K562 (cell line): ENCODE data around the gene ST6GALNAC1. TPM values are rescaled to one million over a fixed set of nuclear protein-coding genes. Genes with fewer than 3 reads are reported as not detected.

Experiments used
- EP400 ChIP-seq: fragments of 450-650 bp; IDR thresholded peaks from 2 replicates; pipeline ENCODE4 v1.6.1; 2017; ENCODE audit warnings: antibody characterized with exemption, mild to moderate bottlenecking, moderate library complexity
- ETV1 ChIP-seq: fragments of 450-650 bp; conservative IDR thresholded peaks from 2 replicates; pipeline ENCODE4 v1.6.1; 2016; ENCODE audit warnings: missing genetic modification characterization, control low read depth, low read depth, missing compliant biosample characterization
- FOXK2 ChIP-seq, 2 experiments: fragments of 450-650 bp; IDR thresholded peaks in 1 of 2; conservative IDR thresholded peaks in 1 of 2; 2 replicates each; pipeline ENCODE4 v1.6.1; 2016; ENCODE audit warnings: low read depth in 2 of 2, mild to moderate bottlenecking in 1 of 2
- GABPA ChIP-seq: fragments of 200-800 bp; sonication (Bioruptor generic); conservative IDR thresholded peaks from 2 replicates; pipeline ENCODE4 v1.6.1; 2016; ENCODE audit warnings: low read depth, missing genetic modification characterization, missing compliant biosample characterization
- GTF2F1 ChIP-seq: IDR thresholded peaks from 2 replicates; pipeline ENCODE4 v1.6.1; 2011; ENCODE audit warnings: low read depth, low read length, improper control_type of control experiment
- KDM5B ChIP-seq: fragments of 200-600 bp; sonication (generic); IDR thresholded peaks from 2 replicates; pipeline ENCODE4 v1.6.1; 2012; ENCODE audit warnings: low read depth, mild to moderate bottlenecking, moderate library complexity, low read length, control low read depth, inconsistent platforms; ENCODE audit not compliant: insufficient replicate concordance
- MAZ ChIP-seq, 2 experiments: fragments of 450-650 bp in 1 of 2; sonication (generic) in 1 of 2; formaldehyde crosslinking; IDR thresholded peaks in 1 of 2; conservative IDR thresholded peaks in 1 of 2; 2 replicates each; pipeline versions ENCODE4 v1.4.0 to v1.5.0; 2020; ENCODE audit warnings: mild to moderate bottlenecking in 1 of 2, missing genetic modification reagents in 1 of 2
- MLLT1 ChIP-seq, 2 experiments: fragments of 450-650 bp; IDR thresholded peaks; 2 replicates each; pipeline ENCODE4 v1.6.1; 2016
- NFXL1 ChIP-seq: fragments of 450-650 bp; formaldehyde crosslinking; IDR thresholded peaks from 2 replicates; pipeline ENCODE4 v1.4.0; 2021; ENCODE audit warnings: mild to moderate bottlenecking
- NR2C2 ChIP-seq, 2 experiments: fragments of 200-800 bp in 1 of 2; sonication (Bioruptor generic) in 1 of 2; sonication (generic) in 1 of 2; formaldehyde crosslinking in 1 of 2; IDR thresholded peaks; 2 replicates each; pipeline versions ENCODE4 v1.6.1 to v1.8.0; 2016 to 2022; ENCODE audit warnings: mild to moderate bottlenecking in 1 of 2, missing compliant biosample characterization in 1 of 2, missing genetic modification characterization in 1 of 2, missing genetic modification reagents in 1 of 2
- PHF20 ChIP-seq: fragments of 450-650 bp; IDR thresholded peaks from 2 replicates; pipeline ENCODE4 v1.6.1; 2018; ENCODE audit not compliant: partially characterized antibody
- PHTF2 ChIP-seq: fragments of 250-450 bp; sonication (Bioruptor Pico); IDR thresholded peaks from 2 replicates; pipeline ENCODE4 v1.5.0; 2021; ENCODE audit warnings: mild to moderate bottlenecking
- POLR2H ChIP-seq: IDR thresholded peaks from 2 replicates; pipeline ENCODE4 v1.6.1; 2016; ENCODE audit warnings: missing genetic modification characterization, low read depth, mild to moderate bottlenecking, control low read depth, missing compliant biosample characterization, moderate library complexity
- RFX1 ChIP-seq: fragments of 450-650 bp; IDR thresholded peaks from 2 replicates; pipeline ENCODE4 v1.6.1; 2016; ENCODE audit warnings: mild to moderate bottlenecking, moderate library complexity
- SAP30 ChIP-seq: fragments of 200-600 bp; sonication (generic); IDR thresholded peaks from 2 replicates; pipeline ENCODE4 v1.6.1; 2012; ENCODE audit warnings: borderline replicate concordance, low read depth, mild to moderate bottlenecking, moderate library complexity, low read length, control low read depth, inconsistent platforms; ENCODE audit not compliant: insufficient read depth, poor library complexity, severe bottlenecking
- SMARCC2 ChIP-seq: fragments of 450-650 bp; IDR thresholded peaks from 2 replicates; pipeline ENCODE4 v1.6.1; 2017; ENCODE audit warnings: antibody characterized with exemption, moderate library complexity, mild to moderate bottlenecking, low read depth
- SUPT5H ChIP-seq: fragments of 450-650 bp; IDR thresholded peaks from 2 replicates; pipeline ENCODE4 v1.6.1; 2016
- TAF1 ChIP-seq: IDR thresholded peaks from 2 replicates; pipeline ENCODE4 v1.6.1; 2011; ENCODE audit warnings: mild to moderate bottlenecking, low read length, moderate library complexity; ENCODE audit not compliant: insufficient read depth, control insufficient read depth, severe bottlenecking; ENCODE audit errors: extremely low read depth
- TAF7 ChIP-seq: fragments of 450-650 bp; IDR thresholded peaks from 2 replicates; pipeline ENCODE4 v1.6.1; 2016; ENCODE audit warnings: missing genetic modification characterization, missing compliant biosample characterization
- TAF9B ChIP-seq: fragments of 450-650 bp; IDR thresholded peaks from 2 replicates; pipeline ENCODE4 v1.6.1; 2018; ENCODE audit warnings: mild to moderate bottlenecking; ENCODE audit not compliant: partially characterized antibody
- ZNF217 ChIP-seq: sonication (generic); formaldehyde crosslinking; IDR thresholded peaks from 2 replicates; pipeline ENCODE4 v1.8.0; 2022; ENCODE audit warnings: mild to moderate bottlenecking, missing genetic modification reagents
- ZNF316 ChIP-seq: fragments of 450-650 bp; IDR thresholded peaks from 2 replicates; pipeline ENCODE4 v1.6.1; 2016
- polyA plus RNA-seq, 8 experiments: library from polyadenylated mRNA; depleted of rRNA in 4 of 8; stranded (reverse) in 5 of 8; unstranded in 3 of 8; fragments of >200 nt; fragmentation: Nextera tagmentation in 2 of 8; fragmentation: Illumina TruSeq in 1 of 8; extraction: Ambion mirVana in 2 of 8; extraction: Trizol in 1 of 8; gene quantifications; 2 replicates each; pipeline versions ENCODE4 v1.2.1 to v1.2.3, GENCODE V29; 2011 to 2014; ENCODE audit warnings: inconsistent platforms in 1 of 8, missing spikeins in 1 of 8
- total RNA-seq, 7 experiments: library from RNA; depleted of rRNA in 6 of 7; stranded (reverse); fragments of >200 nt in 6 of 7; fragmentation: Illumina TruSeq in 2 of 7; extraction: Trizol in 2 of 7; gene quantifications; 2 replicates each; pipeline versions ENCODE4 v1.2.1 to v1.2.3, GENCODE V29; 2011 to 2021; ENCODE audit warnings: low replicate concordance in 1 of 7
- TF ChIP-seq, protein P1 (sequence below): fragments of 250-450 bp; sonication (Bioruptor Pico); IDR thresholded peaks from 2 replicates; pipeline ENCODE4 v1.5.0; 2021; ENCODE audit warnings: mild to moderate bottlenecking, moderate library complexity

The ST6GALNAC1 gene
- total and polyA plus RNA-seq, 9 of the 15 experiments (the other 6 are each of a cell fraction or from before 2014, with no cell fraction given): 20.6 to 68.4 (median 50.5) TPM

- TF ChIP-seq NFXL1: no peak
- peak; percentile 21 for TF ChIP-seq TAF1
- peak; percentile 62 for TF ChIP-seq TAF7 (tag)
- TF ChIP-seq EP400: peak; percentile 43; the same call in 1 of the 2 replicates
- TF ChIP-seq GTF2F1: 0 out of 2 replicates have a peak, but pooled peaks have one; percentile 2
- TF ChIP-seq ETV1 (tag): peak; percentile 52; the same call in 1 of the 2 replicates
- TF ChIP-seq KDM5B: peak; percentile 47
- no peak for TF ChIP-seq ZNF217 (CRISPR knock-in tag)
- peak; percentile 88 for TF ChIP-seq POLR2H (tag)
- TF ChIP-seq TAF9B: peak; percentile 26
- TF ChIP-seq RFX1: 0 out of 2 replicates have a peak, but pooled peaks have one; percentile 0
- peak; percentile 83 for TF ChIP-seq GABPA (tag)
- peak in 1 of 2 experiments; percentile 11; a peak in 1 of 4 replicates for TF ChIP-seq MAZ (CRISPR knock-in tag; conservative IDR thresholded peaks at IDR 0.05 in 1 of 2, IDR thresholded peaks at IDR 0.05 in 1 of 2)
- no peak for TF ChIP-seq NR2C2 (CRISPR knock-in tag; IDR thresholded peaks at IDR 0.05)
- TF ChIP-seq NR2C2 (tag; IDR thresholded peaks at IDR 0.05): 0 out of 2 replicates have a peak, but pooled peaks have one; percentile 53
- TF ChIP-seq, protein P1, sequence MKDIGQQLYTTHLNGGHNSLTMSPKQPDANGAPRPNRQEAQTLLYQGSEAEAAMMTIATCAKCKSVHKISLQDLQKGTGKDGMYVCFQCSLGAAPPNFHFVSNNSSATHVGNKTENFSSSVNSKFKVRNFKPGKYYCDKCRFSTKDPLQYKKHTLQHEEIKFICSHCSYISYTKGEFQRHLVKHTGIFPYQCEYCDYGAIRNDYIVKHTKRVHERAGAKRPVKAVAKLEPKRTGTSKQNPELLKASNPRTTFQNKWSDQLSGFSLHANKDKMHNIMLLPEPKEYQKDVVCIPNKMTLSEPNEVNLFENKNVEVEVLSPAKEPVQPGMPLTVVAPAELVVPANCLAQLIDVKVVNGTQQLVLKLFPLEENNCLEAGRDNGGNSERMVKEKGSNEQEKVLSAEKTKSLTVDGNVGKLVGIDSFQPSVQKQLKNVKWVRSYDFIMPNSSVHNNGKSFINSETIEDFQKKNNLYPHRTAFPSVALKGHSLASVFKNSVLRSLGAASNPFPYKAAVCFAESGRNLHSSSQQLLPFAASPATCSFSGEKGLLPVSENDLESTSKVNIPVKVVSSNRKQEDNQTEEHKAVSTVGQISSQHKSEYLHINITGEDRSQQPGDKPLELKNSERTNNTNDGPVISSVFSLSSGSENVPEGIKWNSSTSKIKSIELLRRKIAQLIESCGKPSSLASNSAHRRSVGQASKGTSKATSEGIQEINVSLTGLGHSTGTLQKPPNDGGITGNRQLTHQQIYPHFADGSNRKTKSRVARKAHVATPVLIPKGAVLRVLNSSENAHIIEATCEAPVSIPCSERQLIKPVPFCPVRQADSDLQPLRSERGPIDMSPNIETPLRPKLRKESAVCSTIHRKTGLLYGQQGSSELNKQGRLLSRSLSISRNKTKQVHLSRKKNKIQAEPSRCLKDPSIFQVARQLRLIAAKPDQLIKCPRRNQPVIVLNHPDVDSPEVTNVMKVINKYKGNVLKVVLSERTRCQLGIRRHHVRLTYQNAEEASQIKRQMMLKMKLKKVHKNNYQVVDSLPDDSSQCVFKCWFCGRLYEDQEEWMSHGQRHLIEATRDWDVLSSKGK (CRISPR knock-in tag): no peak
- peak; percentile 65 for TF ChIP-seq SUPT5H
- no peak for TF ChIP-seq SAP30
- TF ChIP-seq PHF20: no peak
- no peak for TF ChIP-seq ZNF316
- TF ChIP-seq PHTF2 (CRISPR knock-in tag): no peak
- TF ChIP-seq SMARCC2: 0 out of 2 replicates have a peak, but pooled peaks have one; percentile 37
- 0 out of 4 replicates have a peak, but pooled peaks of 1 of the 2 experiments have one; percentile 19 for TF ChIP-seq MLLT1 (IDR thresholded peaks at IDR 0.05)
- 0 out of 4 replicates have a peak, but pooled peaks of 1 of the 2 experiments have one; percentile 15 for TF ChIP-seq FOXK2 (conservative IDR thresholded peaks at IDR 0.05 in 1 of 2, IDR thresholded peaks at IDR 0.05 in 1 of 2; ENCODE audit: low read depth in 2 of 2)
Observed at GRCh38 chr17:76671912-76672262, 28.3 kb upstream of the ST6GALNAC1 start (continued).
